Kidney (tissue), 14 donors: ENCODE measurements around the gene ABTB2. TPM values are rescaled to one million over a fixed set of nuclear protein-coding genes. Genes with fewer than 3 reads are reported as not detected.

Experiments
- DNase-seq, 5 donors: peaks; one replicate each; pipeline ENCODE4 v3.0.0-alpha.2; 2013 to 2020
- FAIRE-seq: peaks from 2 replicates; lab custom pipeline; 2012; peaks lifted over from hg19 to GRCh38; lab: Jason Lieb, UNC
- H3K27ac ChIP-seq, 2 donors: one replicate each; pipeline ENCODE4 v1.7.0; 2013; ENCODE audit warnings: low read depth in 2 of 2, low read length in 2 of 2, inconsistent platforms in 1 of 2
- H3K27me3 ChIP-seq: one replicate; pipeline ENCODE4 v1.7.1; 2013; ENCODE audit warnings: low read length, inconsistent platforms; ENCODE audit not compliant: control insufficient read depth, insufficient read depth
- H3K36me3 ChIP-seq, 3 donors: one replicate each; pipeline versions ENCODE4 v1.7.0 to v1.7.1; 2013; ENCODE audit warnings: low read length in 3 of 3, control low read depth in 1 of 3, inconsistent platforms in 1 of 3; ENCODE audit not compliant: insufficient read depth in 3 of 3, control insufficient read depth in 2 of 3
- H3K4me1 ChIP-seq, 3 donors: one replicate each; pipeline versions ENCODE4 v1.7.0 to v1.7.1; 2013; ENCODE audit warnings: low read length in 3 of 3, inconsistent platforms in 1 of 3, low read depth in 1 of 3; ENCODE audit not compliant: control insufficient read depth in 2 of 3, insufficient read depth in 2 of 3
- H3K4me3 ChIP-seq, 3 donors: one replicate each; pipeline versions ENCODE4 v1.7.0 to v1.8.1; 2013; ENCODE audit warnings: low read length in 3 of 3, control low read depth in 1 of 3, inconsistent platforms in 1 of 3
- H3K9ac ChIP-seq, 3 donors: one replicate each; pipeline versions ENCODE4 v1.7.0 to v1.7.1; 2013; ENCODE audit warnings: low read length in 3 of 3, control low read depth in 1 of 3, inconsistent platforms in 1 of 3
- H3K9me3 ChIP-seq, 3 donors: one replicate each; pipeline versions ENCODE4 v1.7.0 to v1.7.1; 2013; ENCODE audit warnings: low read length in 3 of 3, control low read depth in 1 of 3, inconsistent platforms in 1 of 3; ENCODE audit not compliant: control insufficient read depth in 2 of 3, insufficient read depth in 1 of 3
- intact Hi-C: fragments of 100-400 bp; cut with DNase I; formaldehyde crosslinking; loops from one replicate; pipeline ENCODE4 v1.11.1; 2022
- polyA plus RNA-seq: library from polyadenylated mRNA; stranded (reverse); fragments of 350-450 nt; fragmentation: Illumina TruSeq; extraction: RNeasy Lipid Tissue Mini Kit (QIAGEN cat#74804); gene quantifications from one replicate; pipeline ENCODE4 v1.2.3, GENCODE V29; 2014; ENCODE audit warnings: low read depth, low replicate concordance; ENCODE audit not compliant: insufficient read depth
- total RNA-seq: library from RNA; stranded (reverse); fragmentation: NEBNext Ultra II Directional; extraction: Animal tissue kit (Norgen Biotek cat#: 25700); gene quantifications from one replicate; pipeline ENCODE4 v1.2.1, GENCODE V29; 2021
- TF ChIP-seq, protein P1 (sequence below): IDR thresholded peaks from 3 replicates; pipeline ENCODE4 v1.5.1; 2012; ENCODE audit warnings: mild to moderate bottlenecking, moderate library complexity, borderline replicate concordance; ENCODE audit not compliant: insufficient read depth; ENCODE audit errors: extremely low read depth
- donor health status: control.
- donor health status: control.
- donor health status: control.
- donor health status: control.
- donor health status: control.
- donor health status: DM: yes; HTN: yes; CAD: no.
- donor health status: Normal renal cell carcinoma (clear cell type).

Gene ABTB2
- total and polyA plus RNA-seq, 2 donors from 2014 or later = 7.6 to 22.1 TPM

DNA sequence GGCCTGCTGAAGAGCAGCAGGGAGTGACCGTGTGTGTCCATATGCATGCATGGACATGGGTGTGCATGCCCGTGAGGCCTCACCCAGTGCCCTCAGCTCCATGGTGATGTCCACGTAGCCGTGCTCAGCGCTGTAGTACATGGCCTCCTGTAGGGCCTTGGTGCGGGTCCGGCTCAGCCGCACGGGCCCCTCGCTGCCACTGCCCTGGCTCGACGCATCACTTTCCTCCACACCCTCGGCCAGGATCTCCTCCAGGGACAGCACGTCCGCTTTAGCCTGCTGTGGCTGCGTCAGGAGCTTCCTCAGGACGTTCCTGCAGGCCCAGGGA lies 195.4 kb downstream of the ABTB2 start:
- TF ChIP-seq, protein P1, sequence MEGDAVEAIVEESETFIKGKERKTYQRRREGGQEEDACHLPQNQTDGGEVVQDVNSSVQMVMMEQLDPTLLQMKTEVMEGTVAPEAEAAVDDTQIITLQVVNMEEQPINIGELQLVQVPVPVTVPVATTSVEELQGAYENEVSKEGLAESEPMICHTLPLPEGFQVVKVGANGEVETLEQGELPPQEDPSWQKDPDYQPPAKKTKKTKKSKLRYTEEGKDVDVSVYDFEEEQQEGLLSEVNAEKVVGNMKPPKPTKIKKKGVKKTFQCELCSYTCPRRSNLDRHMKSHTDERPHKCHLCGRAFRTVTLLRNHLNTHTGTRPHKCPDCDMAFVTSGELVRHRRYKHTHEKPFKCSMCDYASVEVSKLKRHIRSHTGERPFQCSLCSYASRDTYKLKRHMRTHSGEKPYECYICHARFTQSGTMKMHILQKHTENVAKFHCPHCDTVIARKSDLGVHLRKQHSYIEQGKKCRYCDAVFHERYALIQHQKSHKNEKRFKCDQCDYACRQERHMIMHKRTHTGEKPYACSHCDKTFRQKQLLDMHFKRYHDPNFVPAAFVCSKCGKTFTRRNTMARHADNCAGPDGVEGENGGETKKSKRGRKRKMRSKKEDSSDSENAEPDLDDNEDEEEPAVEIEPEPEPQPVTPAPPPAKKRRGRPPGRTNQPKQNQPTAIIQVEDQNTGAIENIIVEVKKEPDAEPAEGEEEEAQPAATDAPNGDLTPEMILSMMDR = no peak
- no peak for DNase-seq
- no peak overlapping the region for H3K4me3 ChIP-seq
- no peak for FAIRE-seq
- no peak overlapping the region for H3K9ac ChIP-seq
- H3K27me3 ChIP-seq = no peaks in the 10 kb centered on the region
- intact Hi-C loops = no loop called here
- H3K27ac ChIP-seq = no peak overlapping the region
- peaks cover 0 to 21% (median 3%) of the 10 kb centered on the region in 3 donors for H3K36me3 ChIP-seq
- H3K9me3 ChIP-seq = no peaks in the 10 kb centered on the region
- peaks cover 0 to under 1% (median 0%) of the 10 kb centered on the region in 3 donors for H3K4me1 ChIP-seq

DNA sequence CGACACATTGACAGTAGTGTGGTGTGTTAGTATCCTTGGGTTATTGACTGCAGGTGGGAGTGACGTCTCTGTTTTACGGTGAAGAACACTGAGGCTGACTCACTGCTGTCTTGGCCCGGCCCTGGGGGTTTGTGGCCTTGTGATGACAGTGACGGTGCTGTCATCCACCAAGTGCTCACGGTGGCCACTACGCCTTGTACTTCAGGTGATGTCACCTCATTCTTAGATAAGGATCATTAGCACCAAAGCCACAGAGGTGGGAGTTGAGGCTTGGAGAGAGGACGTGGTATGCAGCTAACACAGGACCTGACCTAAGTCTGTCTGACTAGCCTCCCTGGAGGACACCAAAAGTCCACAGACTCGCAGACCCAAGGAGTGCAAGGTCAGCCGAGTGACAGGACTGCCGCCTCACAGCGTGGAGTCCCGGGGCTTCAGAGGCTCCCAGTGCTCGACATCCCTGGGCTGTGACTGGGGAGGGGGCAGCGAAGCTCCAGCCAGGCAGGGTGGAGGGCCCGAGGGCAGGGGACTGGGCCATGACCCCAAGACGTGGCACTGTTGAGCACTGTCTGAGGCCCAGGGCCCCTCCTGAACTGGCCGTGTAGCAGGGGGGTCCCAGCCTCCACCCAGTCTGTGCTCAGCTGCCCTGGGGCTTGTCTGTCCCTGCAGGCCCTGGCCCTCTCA lies 195.9 kb downstream of the ABTB2 start:
- Histone ChIP-seq H3K9me3 (no peaks in the 10 kb centered on the region), H3K36me3 (peaks cover 0 to 21% (median 3%) of the 10 kb centered on the region in 3 donors), H3K4me3 (no peak overlapping the region), H3K27me3 (no peaks in the 10 kb centered on the region), H3K27ac (no peak overlapping the region), H3K9ac (no peak overlapping the region), H3K4me1 (peaks cover 0 to 4% (median 0%) of the 10 kb centered on the region in 3 donors)
- TF ChIP-seq, protein P1 = no peak
- DNase-seq = no peak
- no peak for FAIRE-seq
- intact Hi-C loops = no loop called here

DNA sequence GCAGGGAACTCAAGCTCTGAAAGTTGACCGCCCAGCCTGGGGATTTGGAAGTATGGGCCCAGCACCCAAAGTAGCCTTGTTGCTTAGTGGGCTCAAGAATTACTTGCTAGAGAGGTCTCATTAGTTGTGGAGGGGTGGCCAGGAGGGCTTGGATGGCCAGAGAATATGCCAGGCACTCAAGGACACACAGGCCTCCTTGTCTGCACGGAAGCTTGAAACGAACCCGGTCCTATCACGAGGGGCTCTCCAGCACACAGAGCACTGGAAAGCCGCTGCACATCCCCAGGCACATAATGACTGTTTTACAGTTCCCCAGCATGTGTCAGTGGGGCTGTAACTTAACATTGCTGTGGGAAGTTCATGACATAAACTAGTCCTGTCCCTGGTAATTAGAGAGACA lies 196.4 kb downstream of the ABTB2 start:
- Histone ChIP-seq H3K4me1 (peaks cover 0 to 4% (median 0%) of the 10 kb centered on the region in 3 donors), H3K4me3 (no peak overlapping the region), H3K9ac (no peak overlapping the region), H3K9me3 (no peaks in the 10 kb centered on the region), H3K36me3 (peaks cover 0 to 18% (median 3%) of the 10 kb centered on the region in 3 donors), H3K27ac (no peak overlapping the region), H3K27me3 (no peaks in the 10 kb centered on the region)
- intact Hi-C loops = no loop called here
- TF ChIP-seq, protein P1 = no peak
- DNase-seq = no peak
- no peak for FAIRE-seq
